ENCODE data around the gene FCF1.

FCF1 gene

GRCh38 chr14:74712499-74713394, at the start of gene FCF1, which contains the start of gene AREL1:
FCF1 (plus strand) TSS chr14:74713144; CDS start chr14:74713198, 54 bp downstream.
AREL1 (minus strand) TSS chr14:74713080; CDS start chr14:74685615, 27,465 bp downstream.
- CTCF ChIA-PET = interaction anchor here (0.7 kb wide), 1 partner anchor 19 kb away, joined by 3 read pairs; no protein-coding TSS in a partner anchor
- Histone ChIP-seq H3K9me3 (ENCODE audit: control insufficient read depth, insufficient read depth, low read depth, low read length) (no peaks in the 10 kb centered on the region), H3K4me1 (ENCODE audit: control insufficient read depth, insufficient read depth, low read length) (peaks cover 9% of the 10 kb centered on the region), H3K4me3 (ENCODE audit: low read depth, low read length) (peak within 1 kb of the TSS; percentile 99), H3K27ac (ENCODE audit: extremely low read depth, low read depth, low read length) (peak within 1 kb of the TSS; percentile 38; the same call in 1 of the 2 replicates), H3K36me3 (ENCODE audit: control insufficient read depth in 2 of 2, insufficient read depth in 1 of 2, low read length in 2 of 2) (peaks cover 28 to 30% of the 10 kb centered on the region in 2 experiments)
- POLR2A ChIA-PET = interaction anchor here (0.5 kb wide), 1 partner anchor 126 kb away, joined by 3 read pairs; no protein-coding TSS in a partner anchor
- TF ChIP-seq ZBTB7A (tag by site-specific recombination; IDR thresholded peaks at IDR 0.05; ENCODE audit: low read depth) (no peak), ZNF518A (tag by site-specific recombination; conservative IDR thresholded peaks at IDR 0.05; ENCODE audit: low read depth) (peak; percentile 99), ZNF501 (tag by site-specific recombination; IDR thresholded peaks at IDR 0.05) (no peak), ZNF776 (tag by site-specific recombination; IDR thresholded peaks at IDR 0.05; ENCODE audit: borderline replicate concordance) (no peak), ZNF548 (tag by site-specific recombination; IDR thresholded peaks at IDR 0.05) (no peak), ZNF423 (tag by site-specific recombination; IDR thresholded peaks at IDR 0.05) (no peak), ZNF791 (tag by site-specific recombination; IDR thresholded peaks at IDR 0.05) (no peak), ZNF148 (tag by site-specific recombination; IDR thresholded peaks at IDR 0.05; ENCODE audit: borderline replicate concordance) (no peak), ZNF555 (tag by site-specific recombination; conservative IDR thresholded peaks at IDR 0.05) (no peak), PRDM2 (tag by site-specific recombination; IDR thresholded peaks at IDR 0.05; ENCODE audit: borderline replicate concordance) (no peak), ZNF629 (tag by site-specific recombination; IDR thresholded peaks at IDR 0.05) (peak; percentile 100), ZNF324 (tag by site-specific recombination; IDR thresholded peaks at IDR 0.05) (peak; percentile 23; the same call in 1 of the 2 replicates), ZNF26 (tag by site-specific recombination; IDR thresholded peaks at IDR 0.05) (no peak), ZNF600 (tag by site-specific recombination; IDR thresholded peaks at IDR 0.05) (peak; percentile 60; the same call in 1 of the 2 replicates), ZNF473 (tag by site-specific recombination; IDR thresholded peaks at IDR 0.05) (no peak), BCL11A (tag by site-specific recombination; IDR thresholded peaks at IDR 0.05; ENCODE audit: low read depth) (no peak), RBAK (tag by site-specific recombination; IDR thresholded peaks at IDR 0.05) (no peak)
